H1 (cell line): ENCODE data around the gene WDFY4. TPM values are rescaled to one million over a fixed set of nuclear protein-coding genes. Genes with fewer than 3 reads are reported as not detected.

Experiments used
- CTCF ChIA-PET: fragments of 300-600 bp; sonication (Branson Sonifier 250); formaldehyde crosslinking; loops from one replicate; lab custom pipeline; 2021; ENCODE audit not compliant: partially characterized antibody; lab: Charles Lee
- POLR2A ChIA-PET: fragments of 300-600 bp; sonication (Branson Sonifier 250); formaldehyde crosslinking; loops from one replicate; lab custom pipeline; 2021; ENCODE audit warnings: inconsistent platforms; ENCODE audit not compliant: partially characterized antibody; lab: Charles Lee
- DNase-seq, 2 experiments: peaks; one replicate each; pipeline versions ENCODE4 v3.0.0 to v3.0.0-alpha.2; 2010 to 2022; ENCODE audit warnings: low spot score in 2 of 2, low read depth in 1 of 2, mixed read lengths in 1 of 2
- FAIRE-seq: peaks from 2 replicates; lab custom pipeline; 2011; peaks lifted over from hg19 to GRCh38; lab: Jason Lieb, UNC
- H2AFZ ChIP-seq: 2 replicates; pipeline ENCODE4 v1.8.1; 2012; ENCODE audit warnings: low read length, inconsistent platforms
- H2AK5ac ChIP-seq: 2 replicates; pipeline ENCODE4 v1.6.1; 2013; ENCODE audit warnings: low read depth, low read length
- H2BK120ac ChIP-seq: replicated peaks from 2 replicates; pipeline ENCODE3; 2013; ENCODE audit warnings: low read depth, low read length, inconsistent platforms
- H2BK12ac ChIP-seq: 2 replicates; pipeline ENCODE4 v1.6.1; 2013; ENCODE audit warnings: low read depth, low read length
- H2BK15ac ChIP-seq: 2 replicates; pipeline ENCODE4 v1.6.1; 2013; ENCODE audit warnings: low read length
- H2BK20ac ChIP-seq: 2 replicates; pipeline ENCODE4 v1.6.1; 2013; ENCODE audit warnings: low read length
- H2BK5ac ChIP-seq: 2 replicates; pipeline ENCODE4 v1.6.1; 2013; ENCODE audit warnings: low read depth, low read length
- H3K14ac ChIP-seq: 2 replicates; pipeline ENCODE4 v1.6.1; 2013; ENCODE audit warnings: inconsistent platforms; ENCODE audit not compliant: insufficient read length
- H3K18ac ChIP-seq: 2 replicates; pipeline ENCODE4 v1.6.1; 2013; ENCODE audit warnings: low read length; ENCODE audit errors: extremely low read depth
- H3K23ac ChIP-seq: 2 replicates; pipeline ENCODE4 v1.6.1; 2013; ENCODE audit warnings: inconsistent platforms; ENCODE audit not compliant: insufficient read length
- H3K23me2 ChIP-seq: 2 replicates; pipeline ENCODE4 v1.6.1; 2013; ENCODE audit warnings: low read depth, low read length
- H3K27ac ChIP-seq: 2 replicates; pipeline ENCODE4 v1.6.1; 2011; ENCODE audit warnings: low read depth, low read length, inconsistent platforms
- H3K27me3 ChIP-seq, 4 experiments: replicated peaks in 1 of 4; 1 replicate in 1 of 4; 2 replicates in 3 of 4; pipeline versions ENCODE4 v1.6.1 to v1.8.1; 2011 to 2013; ENCODE audit warnings: low read length in 3 of 4, mild to moderate bottlenecking in 3 of 4, inconsistent platforms in 2 of 4, mixed read lengths in 2 of 4, moderate library complexity in 1 of 4; ENCODE audit not compliant: control insufficient read depth in 3 of 4, insufficient read depth in 3 of 4; ENCODE audit errors: extremely low read depth in 1 of 4
- H3K36me3 ChIP-seq, 4 experiments: 2 replicates each; pipeline versions ENCODE4 v1.6.1 to v1.8.1; 2011 to 2013; ENCODE audit warnings: mild to moderate bottlenecking in 4 of 4, low read length in 3 of 4, moderate library complexity in 2 of 4, control low read depth in 1 of 4, inconsistent platforms in 1 of 4; ENCODE audit not compliant: insufficient read depth in 4 of 4, control insufficient read depth in 2 of 4
- H3K4ac ChIP-seq: replicated peaks from 2 replicates; pipeline ENCODE3; 2013; ENCODE audit warnings: low read length, low read depth, mixed read lengths, inconsistent platforms; ENCODE audit not compliant: insufficient read length
- H3K4me1 ChIP-seq, 4 experiments: replicated peaks in 1 of 4; 1 replicate in 1 of 4; 2 replicates in 3 of 4; pipeline versions ENCODE4 v1.6.1 to v1.8.1; 2011 to 2013; ENCODE audit warnings: low read length in 3 of 4, inconsistent platforms in 2 of 4, mixed read lengths in 1 of 4; ENCODE audit not compliant: insufficient read depth in 4 of 4, control insufficient read depth in 3 of 4
- H3K4me2 ChIP-seq, 2 experiments: 2 replicates each; pipeline versions ENCODE4 v1.6.1 to v1.8.1; 2011 to 2013; ENCODE audit warnings: low read depth in 2 of 2, low read length in 2 of 2, control low read depth in 1 of 2, inconsistent platforms in 1 of 2, mild to moderate bottlenecking in 1 of 2; ENCODE audit not compliant: insufficient read depth in 1 of 2
- H3K4me3 ChIP-seq, 4 experiments: fragments of 200-600, 300-600 bp in 1 of 4; sonication (generic), shearing (Covaris generic), sonication (Bioruptor Twin) in 1 of 4; 2 replicates each; pipeline versions ENCODE4 v1.5.1 to v1.8.1; 2011 to 2016; ENCODE audit warnings: low read length in 4 of 4, low read depth in 3 of 4, control low read depth in 2 of 4, inconsistent platforms in 2 of 4, mild to moderate bottlenecking in 2 of 4, mixed read lengths in 1 of 4, moderate library complexity in 1 of 4; ENCODE audit not compliant: insufficient read depth in 2 of 4; ENCODE audit errors: extremely low read depth in 1 of 4
- H3K56ac ChIP-seq: replicated peaks from 2 replicates; pipeline ENCODE3; 2013; ENCODE audit warnings: low read depth, mild to moderate bottlenecking, mixed read lengths, low read length, inconsistent platforms; ENCODE audit not compliant: insufficient read length
- H3K79me1 ChIP-seq: 2 replicates; pipeline ENCODE4 v1.6.1; 2013; ENCODE audit warnings: low read depth, low read length, control low read depth
- H3K79me2 ChIP-seq, 2 experiments: 2 replicates each; pipeline versions ENCODE4 v1.6.1 to v1.8.1; 2012 to 2013; ENCODE audit warnings: low read length in 2 of 2, mild to moderate bottlenecking in 2 of 2, inconsistent platforms in 1 of 2; ENCODE audit not compliant: insufficient read depth in 2 of 2, control insufficient read depth in 1 of 2
- H3K9ac ChIP-seq, 4 experiments: replicated peaks in 1 of 4; 1 replicate in 1 of 4; 2 replicates in 3 of 4; pipeline versions ENCODE4 v1.6.1 to v1.8.1; 2011 to 2013; ENCODE audit warnings: low read depth in 3 of 4, low read length in 3 of 4, control low read depth in 2 of 4, mild to moderate bottlenecking in 2 of 4, moderate library complexity in 2 of 4, inconsistent platforms in 1 of 4; ENCODE audit errors: extremely low read depth in 1 of 4
- H3K9me3 ChIP-seq, 2 experiments: 2 replicates each; pipeline versions ENCODE4 v1.6.1 to v1.8.1; 2012 to 2013; ENCODE audit warnings: mild to moderate bottlenecking in 2 of 2, moderate library complexity in 2 of 2, control low read depth in 1 of 2, inconsistent platforms in 1 of 2, low read depth in 1 of 2, low read length in 1 of 2, mixed read lengths in 1 of 2; ENCODE audit not compliant: insufficient read depth in 2 of 2
- H4K20me1 ChIP-seq, 2 experiments: replicated peaks in 1 of 2; 2 replicates each; pipeline versions ENCODE3 to v1.8.1; 2011 to 2013; ENCODE audit warnings: inconsistent platforms in 2 of 2, low read length in 2 of 2, mild to moderate bottlenecking in 1 of 2; ENCODE audit not compliant: insufficient read depth in 2 of 2, control insufficient read depth in 1 of 2
- H4K5ac ChIP-seq: 2 replicates; pipeline ENCODE4 v1.6.1; 2013; ENCODE audit warnings: low read length, low read depth, mixed read lengths, inconsistent platforms; ENCODE audit not compliant: insufficient read length
- H4K8ac ChIP-seq: 2 replicates; pipeline ENCODE4 v1.8.0; 2013; ENCODE audit warnings: mild to moderate bottlenecking, moderate library complexity, low read length, inconsistent platforms; ENCODE audit not compliant: insufficient read depth; ENCODE audit errors: extremely low read depth
- H4K91ac ChIP-seq: replicated peaks from 2 replicates; pipeline ENCODE3; 2013; ENCODE audit warnings: low read length, mixed read lengths, inconsistent platforms; ENCODE audit not compliant: insufficient read length
- ATF3 ChIP-seq: IDR thresholded peaks from 2 replicates; pipeline ENCODE4 v1.6.1; 2011; ENCODE audit warnings: low read depth, mild to moderate bottlenecking, low read length; ENCODE audit not compliant: insufficient read depth
- CBX5 ChIP-seq: fragments of 300-800, 300-1000 bp; sonication (generic); IDR thresholded peaks from 2 replicates; pipeline ENCODE4 v1.7.1; 2016; ENCODE audit warnings: antibody characterized with exemption, low read length, low read depth
- CEBPB ChIP-seq: IDR thresholded peaks from 2 replicates; pipeline ENCODE4 v1.6.1; 2012; ENCODE audit warnings: low read depth, low read length
- GTF2F1 ChIP-seq: IDR thresholded peaks from 2 replicates; pipeline ENCODE4 v1.6.1; 2012; ENCODE audit warnings: low read depth, low read length, improper control_type of control experiment, borderline replicate concordance
- HDAC2 ChIP-seq, 2 experiments: fragments of 300-600 bp in 1 of 2; sonication (generic) in 1 of 2; IDR thresholded peaks; 2 replicates each; pipeline ENCODE4 v1.6.1; 2011 to 2012; ENCODE audit warnings: low read depth in 2 of 2, low read length in 2 of 2, mild to moderate bottlenecking in 2 of 2, moderate library complexity in 2 of 2, borderline replicate concordance in 1 of 2, inconsistent platforms in 1 of 2
- JUN ChIP-seq: IDR thresholded peaks from 2 replicates; pipeline ENCODE4 v1.6.1; 2011; ENCODE audit warnings: low read depth, mild to moderate bottlenecking, improper control_type of control experiment, low read length
- KDM4A ChIP-seq: IDR thresholded peaks from one replicate; pipeline ENCODE4 v1.7.1; 2012; ENCODE audit warnings: low read depth, mild to moderate bottlenecking, moderate library complexity, low read length, inconsistent platforms; ENCODE audit not compliant: severe bottlenecking
- SRF ChIP-seq: IDR thresholded peaks from 2 replicates; pipeline ENCODE4 v1.6.1; 2011; ENCODE audit warnings: mild to moderate bottlenecking, low read depth, low read length, moderate library complexity
- TBP ChIP-seq: IDR thresholded peaks from 2 replicates; pipeline ENCODE4 v1.6.1; 2011; ENCODE audit warnings: low read depth, low read length, improper control_type of control experiment
- TEAD4 ChIP-seq: IDR thresholded peaks from 2 replicates; pipeline ENCODE4 v1.6.1; 2012; ENCODE audit warnings: low read depth, low read length, inconsistent platforms, mixed read lengths
- YY1 ChIP-seq: IDR thresholded peaks from 2 replicates; pipeline ENCODE4 v1.6.1; 2011; ENCODE audit warnings: low read depth, mild to moderate bottlenecking, low read length
- WGBS, 2 experiments: shearing (Covaris generic) in 1 of 2; methylation state at CpG; one replicate each; pipeline versions ENCODE4 v1.1.6 to v1.1.7; 2013 to 2015; ENCODE audit warnings: low lambda C conversion rate in 2 of 2, mixed read lengths in 2 of 2, inconsistent platforms in 1 of 2, low coverage in 1 of 2, missing lambda C conversion rate in 1 of 2; ENCODE audit not compliant: insufficient replicate concordance in 2 of 2, insufficient coverage in 1 of 2, insufficient read length in 1 of 2; ENCODE audit errors: extremely low coverage in 1 of 2, missing lambda C conversion rate in 1 of 2; 5-methylcytosine and 5-hydroxymethylcytosine counted together
- polyA plus RNA-seq, 7 experiments: library from polyadenylated mRNA; depleted of rRNA in 3 of 7; stranded (reverse) in 5 of 7; unstranded in 2 of 7; fragments of >200 nt in 5 of 7; fragments of 200-250 nt in 2 of 7; gene quantifications; 1 replicate in 5 of 7; 2 replicates in 1 of 7; 4 replicates in 1 of 7; pipeline versions ENCODE4 v1.2.1 to v1.2.3, GENCODE V29; 2011 to 2013; ENCODE audit warnings: missing spikeins in 2 of 7, mixed read lengths in 2 of 7
- total RNA-seq: library from RNA; stranded (reverse); fragmentation: NEBNext Ultra II Directional; extraction: Animal tissue kit (Norgen Biotek cat#: 25700); gene quantifications from 2 replicates; pipeline ENCODE4 v1.2.1, GENCODE V29; 2021

Gene WDFY4
- total and polyA plus RNA-seq, 2 of the 8 experiments (the other 6 are each of a cell fraction or from before 2014, with no cell fraction given), result not detected

GRCh38 chr10:48740015-48740707 lies 55.5 kb downstream of the WDFY4 start:
- H3K4me2 ChIP-seq, result no peak overlapping the region
- ChIA-PET CTCF (interaction anchor here (1.0 to 1.6 kb wide), 4 partner anchors 14 to 191 kb away, joined by 3 to 5 read pairs (median 4); no protein-coding TSS in a partner anchor), POLR2A (no interaction called here)
- TF ChIP-seq JUN, result no peak
- no peak for TF ChIP-seq TBP
- no peak for TF ChIP-seq YY1
- no peak for TF ChIP-seq TEAD4
- no peak for TF ChIP-seq GTF2F1
- no peak for TF ChIP-seq CEBPB
- no peak for TF ChIP-seq CBX5
- TF ChIP-seq ATF3, result no peak
- no peak for TF ChIP-seq HDAC2 (IDR thresholded peaks at IDR 0.05; ENCODE audit: borderline replicate concordance in 1 of 2, low read depth in 2 of 2, low read length in 2 of 2)
- no peak for TF ChIP-seq KDM4A
- no peak for TF ChIP-seq SRF
- no peak overlapping the region for H4K8ac ChIP-seq
- no peak overlapping the region for H2AFZ ChIP-seq
- DNase-seq, result no peak
- H2AK5ac ChIP-seq, result no peak overlapping the region
- no peak overlapping the region for H2BK12ac ChIP-seq
- H3K36me3 ChIP-seq, result no peaks in the 10 kb centered on the region
- H3K27me3 ChIP-seq, result no peaks in the 10 kb centered on the region
- no peak overlapping the region for H3K27ac ChIP-seq
- H3K14ac ChIP-seq, result no peak overlapping the region
- H2BK20ac ChIP-seq, result no peak overlapping the region; the same call in 1 of the 2 replicates
- no peak overlapping the region for H2BK5ac ChIP-seq
- WGBS, 2 experiments, result 92% methylated on average over 11 of the region's 11 CpGs; no CpG with 5 or more reads in 1 of the 2 experiments
- H2BK15ac ChIP-seq, result no peak overlapping the region
- no peaks in the 10 kb centered on the region for H4K20me1 ChIP-seq
- no peak for FAIRE-seq
- H3K18ac ChIP-seq, result no peak overlapping the region
- no peaks in the 10 kb centered on the region for H3K79me2 ChIP-seq
- H4K5ac ChIP-seq, result no peak overlapping the region
- no peak overlapping the region for H4K91ac ChIP-seq
- H3K23me2 ChIP-seq, result no peaks in the 10 kb centered on the region
- no peaks in the 10 kb centered on the region for H3K4me1 ChIP-seq
- no peaks in the 10 kb centered on the region for H3K79me1 ChIP-seq
- no peak overlapping the region for H3K23ac ChIP-seq
- H3K9me3 ChIP-seq, result no peaks in the 10 kb centered on the region
- no peak overlapping the region for H3K56ac ChIP-seq
- no peak overlapping the region for H3K4me3 ChIP-seq
- H3K4ac ChIP-seq, result no peak overlapping the region
- H3K9ac ChIP-seq, result no peak overlapping the region
- H2BK120ac ChIP-seq, result no peak overlapping the region
